CD4-positive, alpha-beta T cell treated with Interleukin-2 at 100 ng/mL for 4 hours (primary cell): ENCODE measurements around the gene CUEDC1.

ENCODE experiments used
- DNase-seq: peaks from one replicate; pipeline ENCODE4 v3.0.0-alpha.2; 2020; ENCODE audit warnings: low spot score

Gene CUEDC1

DNA sequence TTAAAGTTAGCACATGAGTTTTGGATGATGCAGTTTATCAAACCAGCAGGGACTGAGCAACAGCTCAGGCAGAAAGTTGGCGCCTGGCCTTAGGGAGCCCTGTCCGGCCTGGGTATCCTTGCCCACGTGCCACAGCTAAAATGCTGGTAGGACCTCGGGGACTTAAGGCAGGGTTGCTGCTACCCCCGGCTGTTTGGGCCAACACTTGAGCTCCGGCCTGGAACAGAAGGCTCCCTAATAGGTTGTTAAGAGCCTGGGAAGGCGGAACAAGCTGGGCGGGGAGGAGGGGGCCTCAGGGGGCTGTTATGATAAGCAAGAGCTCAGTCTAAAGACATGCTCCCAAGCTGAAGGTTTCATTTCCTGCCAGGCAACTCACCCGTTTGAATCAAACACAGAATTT, 39.7 kb downstream of the CUEDC1 start:
- no peak for DNase-seq

DNA sequence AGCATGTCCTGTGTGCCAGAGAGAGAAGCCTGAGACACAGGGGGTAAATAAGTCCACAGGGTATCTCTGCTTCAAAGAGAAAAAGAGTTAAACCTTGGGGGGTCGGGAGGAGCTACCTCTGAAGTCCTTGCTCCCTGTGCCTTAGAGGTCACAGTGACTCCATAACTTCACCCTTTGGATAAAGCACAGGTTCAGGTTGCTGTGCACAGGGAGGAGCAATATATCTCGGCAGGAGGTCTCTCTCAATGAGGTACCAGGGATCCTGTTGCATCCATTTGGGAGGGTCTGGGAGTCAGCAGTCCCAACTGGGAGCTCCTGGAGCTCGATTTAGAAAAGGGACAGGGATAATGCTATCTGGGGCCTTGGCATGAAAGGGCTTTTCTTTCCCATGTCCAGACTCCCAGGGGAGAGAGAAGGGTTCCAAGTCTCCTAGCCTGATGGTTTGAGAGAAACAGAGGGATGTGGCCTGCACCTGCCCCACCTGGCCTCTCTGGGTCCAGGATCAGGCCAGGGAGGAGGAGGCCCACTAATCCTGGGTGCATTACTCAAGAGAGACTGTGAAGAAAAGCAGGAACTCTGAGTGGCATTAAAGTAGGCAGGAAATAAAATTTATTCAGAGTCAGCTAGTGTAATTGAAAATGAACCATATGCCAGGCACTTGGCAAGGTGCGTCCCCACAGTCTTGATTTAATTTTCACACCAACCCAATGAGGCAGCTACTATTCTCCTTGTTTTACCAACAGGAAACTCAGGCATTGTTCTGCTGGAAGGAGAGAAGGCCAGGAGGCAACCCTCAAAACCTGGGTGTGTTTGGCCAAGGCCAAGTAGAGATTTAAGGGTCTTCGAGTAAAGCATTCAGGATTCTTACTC, 40.7 kb downstream of the CUEDC1 start:
- no peak for DNase-seq

- DNase-seq: no peak
Observed at GRCh38 chr17:57913575-57914272, 41.5 kb downstream of the CUEDC1 start.

GRCh38 chr17:57911834-57912673, 43.2 kb downstream of the CUEDC1 start:
- DNase-seq: no peak

GRCh38 chr17:57910462-57911420, 44.5 kb downstream of the CUEDC1 start:
- no peak for DNase-seq

DNA sequence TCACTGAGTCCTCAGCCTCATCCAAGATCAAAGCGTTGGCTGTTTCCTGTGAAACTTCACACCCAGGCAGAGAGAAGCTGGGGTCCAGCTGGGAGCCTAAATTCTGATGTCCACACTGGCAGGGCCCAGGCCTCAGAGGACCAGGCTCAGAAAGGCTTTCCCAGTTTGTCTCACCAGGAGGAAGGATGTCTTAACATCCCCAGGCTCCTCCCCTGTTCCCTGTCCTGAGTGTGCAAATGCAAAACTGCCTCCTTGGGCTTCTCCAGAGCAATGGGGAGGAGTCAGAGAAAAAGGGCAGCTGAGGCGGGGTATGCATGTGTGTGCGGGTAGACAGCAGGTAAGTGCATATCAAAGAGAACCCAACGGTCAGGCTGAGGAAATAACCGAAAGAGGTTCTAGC, 45.7 kb downstream of the CUEDC1 start:
- no peak for DNase-seq

GRCh38 chr17:57908278-57908677, 46.9 kb downstream of the CUEDC1 start:
- no peak for DNase-seq

- DNase-seq: no peak
Observed at GRCh38 chr17:57906910-57907309, 48.3 kb downstream of the CUEDC1 start.

- no peak for DNase-seq
Observed at GRCh38 chr17:57905875-57906455, 49.2 kb downstream of the CUEDC1 start.

GRCh38 chr17:57903961-57904360, 51.3 kb downstream of the CUEDC1 start:
- no peak for DNase-seq

GRCh38 chr17:57902800-57903759, 52.1 kb downstream of the CUEDC1 start:
- peak; percentile 6 for DNase-seq

- no peak for DNase-seq
Observed at GRCh38 chr17:57902117-57902799, 53.0 kb downstream of the CUEDC1 start.

DNA sequence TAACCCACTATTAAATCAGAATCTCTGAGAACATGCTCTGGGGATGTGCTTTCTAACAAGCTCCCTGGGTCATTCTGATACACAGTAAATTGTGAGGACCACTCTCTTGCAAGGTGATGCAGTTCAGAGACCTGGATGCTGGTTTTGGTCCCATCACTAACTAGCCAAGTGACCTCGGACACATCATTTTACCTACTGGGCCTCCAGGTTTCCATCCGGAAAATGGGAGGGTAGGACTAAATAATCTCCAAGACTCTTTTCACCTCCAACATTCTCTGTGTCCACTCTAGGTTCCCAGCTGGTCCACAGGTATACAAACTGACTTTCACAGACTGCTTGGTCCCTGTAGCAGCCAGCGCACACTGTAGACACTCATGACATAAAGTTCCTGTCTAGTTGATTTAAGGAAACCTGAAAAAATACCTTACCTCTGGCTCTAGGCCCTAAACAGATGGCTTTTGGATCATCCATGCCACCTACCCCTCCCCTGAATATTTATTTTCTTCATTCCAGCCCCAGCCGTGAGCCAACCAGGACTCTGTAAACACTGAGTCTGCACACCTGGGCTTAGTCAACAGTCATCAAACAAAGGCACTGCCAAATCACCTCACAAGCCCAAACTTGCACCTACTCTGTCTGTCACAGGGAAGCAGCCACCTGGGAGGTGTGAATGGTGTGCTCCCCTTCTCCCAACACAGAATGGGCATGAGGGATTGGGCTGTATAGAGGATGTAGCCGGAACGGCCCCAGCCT, 54.0 kb downstream of the CUEDC1 start:
- no peak for DNase-seq

GRCh38 chr17:57899822-57900221, 55.4 kb downstream of the CUEDC1 start:
- DNase-seq: no peak

DNA sequence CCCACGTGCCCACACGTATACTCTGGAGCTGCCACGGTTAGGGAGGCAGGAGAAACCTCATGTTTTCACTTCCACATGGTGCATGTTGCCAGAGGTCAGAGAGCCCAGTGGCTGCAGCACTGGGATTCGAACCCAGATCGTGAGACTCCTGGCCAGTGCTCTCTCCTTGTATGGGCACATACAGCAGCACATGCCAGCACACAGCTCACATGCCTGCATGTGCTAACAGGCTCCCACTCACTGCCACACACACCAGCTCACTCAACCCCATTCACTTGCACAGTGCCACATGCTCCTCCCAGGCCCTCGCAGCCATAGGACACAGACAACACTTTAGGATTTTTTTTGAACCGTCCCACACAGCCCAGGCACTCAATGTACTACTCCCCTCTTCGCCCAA, 55.8 kb downstream of the CUEDC1 start:
- DNase-seq: no peak

DNA sequence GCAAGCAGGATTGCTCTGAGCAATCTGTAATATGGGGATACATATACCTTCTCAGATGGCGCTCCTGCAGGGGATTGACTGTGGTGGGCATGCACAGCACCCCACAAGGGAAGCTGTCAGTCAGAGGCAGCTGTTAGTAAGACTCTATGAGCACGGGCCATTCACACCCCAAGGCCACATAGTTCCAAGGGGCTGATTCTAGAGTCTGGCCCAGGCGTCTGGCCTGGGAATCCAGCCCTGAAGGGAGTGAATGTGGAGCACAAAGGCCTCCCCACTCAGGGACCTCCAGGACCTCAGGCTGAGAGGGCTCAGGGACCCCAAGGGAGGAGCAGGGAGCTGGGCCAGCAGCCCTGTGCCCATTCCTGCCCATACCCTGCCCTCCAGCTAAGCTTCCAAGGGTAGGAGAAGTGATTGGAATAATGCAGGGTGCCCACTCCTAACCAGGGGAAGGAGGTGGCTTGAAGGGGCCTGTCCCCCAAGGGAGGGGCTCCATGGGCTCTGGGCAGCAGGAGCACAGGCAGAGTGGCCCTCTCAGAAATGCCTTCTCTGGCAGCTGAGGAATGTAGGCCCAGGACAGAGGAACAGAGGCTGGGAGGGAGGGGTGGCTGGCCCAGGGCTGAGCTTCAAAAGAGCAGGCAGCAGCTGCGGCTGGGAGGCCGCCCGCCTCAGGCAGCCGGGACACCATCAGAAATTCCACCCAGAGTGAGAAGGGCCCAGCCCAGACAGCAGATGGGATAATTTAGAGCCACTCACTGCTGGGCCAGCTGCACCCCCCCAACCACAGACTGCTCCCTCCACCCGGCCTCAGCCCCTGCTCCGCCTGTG, 56.5 kb downstream of the CUEDC1 start:
- DNase-seq: no peak

GRCh38 chr17:57895382-57896060, 59.7 kb downstream of the CUEDC1 start:
- DNase-seq: no peak
